Stomach (tissue), 9 donors: ENCODE results near the gene COA8. TPM values are rescaled to one million over a fixed set of nuclear protein-coding genes. Genes with fewer than 3 reads are reported as not detected.
A peak's percentile ranks its signal among the peaks of the same experiment; 100 is the strongest.

Source experiments
- DNase-seq, 2 donors: peaks; one replicate each; pipeline versions ENCODE4 v3.0.0 to v3.0.0-alpha.2; 2013 to 2019
- H3K27ac ChIP-seq, 5 donors: fragments of 200-600 bp in 4 of 5; sonication (generic) in 4 of 5; one replicate each; pipeline ENCODE4 v1.5.1; 2013 to 2019; ENCODE audit warnings: mild to moderate bottlenecking in 1 of 5, moderate library complexity in 1 of 5
- H3K27me3 ChIP-seq, 3 donors: fragments of 200-600 bp; sonication (generic); one replicate each; pipeline ENCODE4 v1.5.1; 2017 to 2019; ENCODE audit warnings: mixed run types in 1 of 3
- H3K36me3 ChIP-seq, 4 donors: fragments of 200-600 bp; sonication (generic); 1 replicate in 3 of 4; 2 replicates in 1 of 4; pipeline ENCODE4 v1.5.1; 2016 to 2019
- H3K4me1 ChIP-seq, 4 donors: fragments of 200-600 bp; sonication (generic); one replicate each; pipeline ENCODE4 v1.5.1; 2016 to 2019
- H3K4me3 ChIP-seq, 4 donors: fragments of 200-600 bp; sonication (generic) in 3 of 4; one replicate each; pipeline ENCODE4 v1.5.1; 2016 to 2019; ENCODE audit warnings: mild to moderate bottlenecking in 1 of 4
- H3K9me3 ChIP-seq, 4 donors: fragments of 200-600 bp; sonication (generic); one replicate each; pipeline ENCODE4 v1.5.1; 2016 to 2019
- EP300 ChIP-seq: sonication (generic); formaldehyde crosslinking; IDR thresholded peaks from one replicate; pipeline ENCODE4 v1.6.1; 2017; ENCODE audit warnings: antibody characterized with exemption
- POLR2A ChIP-seq, 4 donors: fragments of 450-650 bp; IDR thresholded peaks; one replicate each; pipeline ENCODE4 v1.6.1; 2016; ENCODE audit warnings: antibody characterized with exemption in 4 of 4, control low read depth in 2 of 4, mild to moderate bottlenecking in 1 of 4, moderate library complexity in 1 of 4
- POLR2AphosphoS5 ChIP-seq, 3 donors: sonication (generic); formaldehyde crosslinking; IDR thresholded peaks; one replicate each; pipeline ENCODE4 v1.6.1; 2016; ENCODE audit warnings: antibody characterized with exemption in 3 of 3
- WGBS, 5 donors: extraction: QIAGEN DNeasy Blood & Tissue Kit in 3 of 5; methylation state at CpG; one replicate each; pipeline versions ENCODE4 v1.1.5 to v1.1.7; 2013 to 2018; 5-methylcytosine and 5-hydroxymethylcytosine counted together
- intact Hi-C: fragments of 100-400 bp; cut with DNase I; formaldehyde crosslinking; loops from one replicate; pipeline ENCODE4 v1.15.1; 2023; ENCODE audit warnings: low total_unique reads
- polyA plus RNA-seq, 3 donors: library from polyadenylated mRNA; stranded (reverse); fragments of 200-250 nt; gene quantifications; one replicate each; pipeline ENCODE4 v1.2.3, GENCODE V29; 2013
- total RNA-seq, 5 donors: library from RNA; depleted of rRNA; stranded (reverse); fragments of >200 nt; gene quantifications; one replicate each; pipeline versions ENCODE4 v1.1.0 to v1.2.3, GENCODE V29; 2014 to 2016
- TF ChIP-seq, protein P1 (sequence below), 7 experiments: fragments of 450-650 bp in 4 of 7; fragments of 200-600 bp in 3 of 7; sonication (generic) in 3 of 7; IDR thresholded peaks; one replicate each; pipeline ENCODE4 v1.5.1; 2016 to 2019; ENCODE audit warnings: antibody characterized with exemption in 7 of 7, control low read depth in 2 of 7, mild to moderate bottlenecking in 1 of 7
- donor health status: healthy with polysubstance abuse.
- donor health status: Bipolar disorder and iron deficiency.
- donor health status: healthy.

The COA8 gene
- total and polyA plus RNA-seq, 8 donors, result 6.4 to 96.5 (median 21.0) TPM

GRCh38 chr14:103540821-103541708, 21.7 kb upstream of the COA8 start:
- 16 to 61% (median 55%) methylated on average over 7 to 17 of the region's 17 CpGs for WGBS, 5 donors
- Histone ChIP-seq H3K9me3 (no peaks in the 10 kb centered on the region), H3K27me3 (peaks cover 0 to 7% (median 0%) of the 10 kb centered on the region in 3 donors), H3K4me3 (no peak overlapping the region), H3K4me1 (peaks cover 67 to 78% (median 72%) of the 10 kb centered on the region in 4 donors), H3K27ac (peak overlapping the region; percentile 13 to 83 (median 61)), H3K36me3 (peaks cover 0 to 5% (median 2%) of the 10 kb centered on the region in 4 donors)
- DNase-seq, result peak in 1 of 2 donors; percentile 60
- TF ChIP-seq POLR2AphosphoS5 (IDR thresholded peaks at IDR 0.05) (no peak), POLR2A (IDR thresholded peaks at IDR 0.05) (no peak), EP300 (no peak)
- TF ChIP-seq, protein P1, sequence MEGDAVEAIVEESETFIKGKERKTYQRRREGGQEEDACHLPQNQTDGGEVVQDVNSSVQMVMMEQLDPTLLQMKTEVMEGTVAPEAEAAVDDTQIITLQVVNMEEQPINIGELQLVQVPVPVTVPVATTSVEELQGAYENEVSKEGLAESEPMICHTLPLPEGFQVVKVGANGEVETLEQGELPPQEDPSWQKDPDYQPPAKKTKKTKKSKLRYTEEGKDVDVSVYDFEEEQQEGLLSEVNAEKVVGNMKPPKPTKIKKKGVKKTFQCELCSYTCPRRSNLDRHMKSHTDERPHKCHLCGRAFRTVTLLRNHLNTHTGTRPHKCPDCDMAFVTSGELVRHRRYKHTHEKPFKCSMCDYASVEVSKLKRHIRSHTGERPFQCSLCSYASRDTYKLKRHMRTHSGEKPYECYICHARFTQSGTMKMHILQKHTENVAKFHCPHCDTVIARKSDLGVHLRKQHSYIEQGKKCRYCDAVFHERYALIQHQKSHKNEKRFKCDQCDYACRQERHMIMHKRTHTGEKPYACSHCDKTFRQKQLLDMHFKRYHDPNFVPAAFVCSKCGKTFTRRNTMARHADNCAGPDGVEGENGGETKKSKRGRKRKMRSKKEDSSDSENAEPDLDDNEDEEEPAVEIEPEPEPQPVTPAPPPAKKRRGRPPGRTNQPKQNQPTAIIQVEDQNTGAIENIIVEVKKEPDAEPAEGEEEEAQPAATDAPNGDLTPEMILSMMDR (IDR thresholded peaks at IDR 0.05), result no peak
- intact Hi-C loops, result loop anchor here (10.0 kb wide), 1 partner anchor 46 kb away; no protein-coding TSS in a partner anchor

- peak in 1 of 2 donors; percentile 64 for DNase-seq
- intact Hi-C loops, result loop anchor here (10.0 kb wide), 1 partner anchor 47 kb away; no protein-coding TSS in a partner anchor
- H3K4me1 ChIP-seq, result peaks cover 73 to 87% (median 78%) of the 10 kb centered on the region in 4 donors
Measured at GRCh38 chr14:103541709-103542604, 20.8 kb upstream of the COA8 start.

GRCh38 chr14:103542605-103543088, 20.1 kb upstream of the COA8 start:
- Histone ChIP-seq H3K27ac (peak overlapping the region; percentile 16 to 83 (median 61)), H3K4me3 (peak overlapping the region in 2 of 4 donors; percentile 6 to 10), H3K36me3 (no peaks in the 10 kb centered on the region), H3K9me3 (no peaks in the 10 kb centered on the region), H3K4me1 (peaks cover 74 to 89% (median 78%) of the 10 kb centered on the region in 4 donors), H3K27me3 (peaks cover 0 to 7% (median 0%) of the 10 kb centered on the region in 3 donors)
- intact Hi-C loops, result loop anchor here (10.0 kb wide), 1 partner anchor 48 kb away; no protein-coding TSS in a partner anchor
- DNase-seq, result peak; percentile 54 to 92
- 7 to 26% (median 17%) methylated on average over 5 to 18 of the region's 18 CpGs for WGBS, 5 donors
- TF ChIP-seq EP300 (no peak), POLR2A (IDR thresholded peaks at IDR 0.05) (no peak), POLR2AphosphoS5 (IDR thresholded peaks at IDR 0.05) (peak in 1 of 3 donors; percentile 20)
- TF ChIP-seq, protein P1 (IDR thresholded peaks at IDR 0.05), result no peak

More at GRCh38 chr14:103541709-103542604, 20.8 kb upstream of the COA8 start:
- TF ChIP-seq POLR2AphosphoS5 (IDR thresholded peaks at IDR 0.05), result no peak
- TF ChIP-seq, protein P1 (IDR thresholded peaks at IDR 0.05), result peak in 1 of 7 experiments; percentile 10
- no peak for TF ChIP-seq EP300
- no peak for TF ChIP-seq POLR2A (IDR thresholded peaks at IDR 0.05)
- 57 to 65% (median 58%) methylated on average over 27 to 33 of the region's 33 CpGs for WGBS, 5 donors
- H3K36me3 ChIP-seq, result no peaks in the 10 kb centered on the region
- H3K27me3 ChIP-seq, result peaks cover 0 to 7% (median 0%) of the 10 kb centered on the region in 3 donors
- H3K4me3 ChIP-seq, result peak overlapping the region in 1 of 4 donors; percentile 10
- peak overlapping the region; percentile 16 to 83 (median 61) for H3K27ac ChIP-seq
- no peaks in the 10 kb centered on the region for H3K9me3 ChIP-seq
